Endothelial cell of umbilical vein (primary cell): ENCODE data around the gene RAB1B. TPM values are rescaled to one million over a fixed set of nuclear protein-coding genes. Genes with fewer than 3 reads are reported as not detected.

Source experiments
- BruUV-seq: library from RNA; stranded (reverse); fragments of 400-500 nt; replicated peaks from 2 replicates; lab custom pipeline; 2021; lab: Mats Ljungman, UMichigan
- CTCF ChIA-PET: fragments of 300-600, 350-600 bp; sonication (Branson Sonifier 250); formaldehyde crosslinking; loops from one replicate; lab custom pipeline; 2021; ENCODE audit warnings: antibody characterized with exemption, inconsistent platforms; lab: Charles Lee
- POLR2A ChIA-PET: fragments of 300-600, 350-600 bp; sonication (Branson Sonifier 250); formaldehyde crosslinking; loops from one replicate; lab custom pipeline; 2021; ENCODE audit warnings: antibody characterized with exemption, inconsistent platforms; lab: Charles Lee
- DNase-seq: peaks from one replicate; pipeline ENCODE4 v3.0.0-alpha.2; 2011; ENCODE audit warnings: low read depth, low spot score
- FAIRE-seq: peaks from 2 replicates; lab custom pipeline; 2011; peaks lifted over from hg19 to GRCh38; lab: Jason Lieb, UNC
- H2AFZ ChIP-seq: 2 replicates; pipeline ENCODE4 v1.6.0; 2012; ENCODE audit warnings: low read depth, low read length, control low read depth, inconsistent platforms
- H3K27ac ChIP-seq: 2 replicates; pipeline ENCODE4 v1.5.1; 2011; ENCODE audit warnings: low read depth, mild to moderate bottlenecking, control low read depth, low read length, moderate library complexity; ENCODE audit not compliant: insufficient read depth
- H3K27me3 ChIP-seq, 2 experiments: 2 replicates each; pipeline versions ENCODE4 v1.6.0 to v1.6.1; 2011; ENCODE audit warnings: low read length in 2 of 2, mixed read lengths in 1 of 2; ENCODE audit not compliant: control insufficient read depth in 2 of 2, insufficient read depth in 2 of 2
- H3K36me3 ChIP-seq, 2 experiments: 2 replicates in 1 of 2; 3 replicates in 1 of 2; pipeline ENCODE4 v1.5.1; 2011; ENCODE audit warnings: low read length in 2 of 2, mild to moderate bottlenecking in 1 of 2, moderate library complexity in 1 of 2; ENCODE audit not compliant: control insufficient read depth in 2 of 2, insufficient read depth in 2 of 2; ENCODE audit errors: extremely low read depth in 1 of 2
- H3K4me1 ChIP-seq: 3 replicates; pipeline ENCODE4 v1.5.1; 2011; ENCODE audit warnings: mild to moderate bottlenecking, low read length; ENCODE audit not compliant: control insufficient read depth, insufficient read depth; ENCODE audit errors: extremely low read depth
- H3K4me2 ChIP-seq: 2 replicates; pipeline ENCODE4 v1.6.1; 2011; ENCODE audit warnings: low read length, control low read depth, mixed read lengths; ENCODE audit not compliant: insufficient read depth
- H3K4me3 ChIP-seq, 3 experiments: fragments of 200-600 bp in 1 of 3; sonication (generic), shearing (Covaris generic) in 1 of 3; replicated peaks in 1 of 3; 2 replicates each; pipeline ENCODE4 v1.5.1; 2011 to 2016; ENCODE audit warnings: control low read depth in 3 of 3, low read length in 3 of 3, mild to moderate bottlenecking in 2 of 3, inconsistent platforms in 1 of 3, low read depth in 1 of 3, moderate library complexity in 1 of 3; ENCODE audit not compliant: insufficient read depth in 1 of 3
- H3K79me2 ChIP-seq: 2 replicates; pipeline ENCODE4 v1.6.0; 2012; ENCODE audit warnings: low read length, inconsistent platforms; ENCODE audit not compliant: control insufficient read depth, insufficient read depth
- H3K9ac ChIP-seq: replicated peaks from 2 replicates; pipeline ENCODE3; 2011; ENCODE audit warnings: low read length, control low read depth; ENCODE audit not compliant: insufficient read depth; ENCODE audit errors: extremely low read depth
- H3K9me1 ChIP-seq: replicated peaks from 3 replicates; pipeline ENCODE4 v1.6.0; 2011; ENCODE audit warnings: mild to moderate bottlenecking, low read length; ENCODE audit not compliant: control insufficient read depth, insufficient read depth; ENCODE audit errors: extremely low read depth
- H3K9me3 ChIP-seq: replicated peaks from 2 replicates; pipeline ENCODE4 v1.5.1; 2012; ENCODE audit warnings: low read length, inconsistent platforms; ENCODE audit not compliant: control insufficient read depth, insufficient read depth
- H4K20me1 ChIP-seq: replicated peaks from 2 replicates; pipeline ENCODE3; 2011; ENCODE audit warnings: mild to moderate bottlenecking, low read length; ENCODE audit not compliant: control insufficient read depth, insufficient read depth; ENCODE audit errors: extremely low read depth
- EZH2 ChIP-seq: IDR thresholded peaks from 2 replicates; pipeline ENCODE4 v1.6.1; 2012; ENCODE audit warnings: borderline replicate concordance, low read depth, mild to moderate bottlenecking, moderate library complexity, low read length, inconsistent platforms; ENCODE audit not compliant: severe bottlenecking
- FOS ChIP-seq: IDR thresholded peaks from 2 replicates; pipeline ENCODE4 v1.6.1; 2011; ENCODE audit warnings: mild to moderate bottlenecking, low read length, moderate library complexity, borderline replicate concordance; ENCODE audit not compliant: insufficient read depth
- GATA2 ChIP-seq: IDR thresholded peaks from 2 replicates; pipeline ENCODE4 v1.7.0; 2011; ENCODE audit warnings: low read depth, mild to moderate bottlenecking, moderate library complexity, mixed read lengths, low read length; ENCODE audit not compliant: insufficient read length, insufficient read depth
- JUN ChIP-seq: IDR thresholded peaks from 2 replicates; pipeline ENCODE4 v1.6.1; 2011; ENCODE audit warnings: borderline replicate concordance, low read depth; ENCODE audit not compliant: insufficient read length, insufficient read depth
- MYC ChIP-seq: IDR thresholded peaks from one replicate; pipeline ENCODE4 v1.6.1; 2011; ENCODE audit warnings: mild to moderate bottlenecking, low read depth, low read length
- POLR2A ChIP-seq: IDR thresholded peaks from 2 replicates; pipeline ENCODE4 v1.6.1; 2012; ENCODE audit warnings: low read depth, mild to moderate bottlenecking, control low read depth, low read length
- POLR2AphosphoS5 ChIP-seq: IDR thresholded peaks from 2 replicates; pipeline ENCODE4 v1.6.1; 2012; ENCODE audit warnings: low read depth, mild to moderate bottlenecking, control low read depth, low read length, moderate library complexity; ENCODE audit not compliant: insufficient read depth
- dilution Hi-C: fragments of 300-500 bp; cut with MboI; formaldehyde crosslinking; loops from one replicate; pipeline ENCODE4 v1.15.0; 2019; ENCODE audit warnings: low sequenced_read_pairs; ENCODE audit not compliant: extremely low pct_ligation_motif_present
- intact Hi-C: fragments of 100-400 bp; cut with micrococcal nuclease; formaldehyde crosslinking; loops from one replicate; pipeline ENCODE4 v1.10.0; 2022
- polyA plus RNA-seq, 4 experiments: library from polyadenylated mRNA; depleted of rRNA in 3 of 4; stranded (reverse) in 3 of 4; unstranded in 1 of 4; fragments of >200 nt; gene quantifications; 2 replicates each; pipeline versions ENCODE4 v1.2.1 to v1.2.3, GENCODE V29; 2011 to 2012; ENCODE audit warnings: missing spikeins in 1 of 4
- total RNA-seq: library from RNA; stranded (reverse); gene quantifications from 2 replicates; pipeline ENCODE4 v1.2.3, GENCODE V29; 2021
- TF ChIP-seq, protein P1 (sequence below): IDR thresholded peaks from 2 replicates; pipeline ENCODE4 v1.6.1; 2011; ENCODE audit not compliant: insufficient read depth, insufficient read length
- TF ChIP-seq, protein P2 (sequence below), 2 donors: IDR thresholded peaks; 1 replicate in 1 of 2; 2 replicates in 1 of 2; pipeline ENCODE4 v1.5.1; 2011; ENCODE audit warnings: low read length in 2 of 2, mild to moderate bottlenecking in 2 of 2, moderate library complexity in 2 of 2, control low read depth in 1 of 2, inconsistent platforms in 1 of 2, low read depth in 1 of 2; ENCODE audit not compliant: insufficient read depth in 1 of 2; ENCODE audit errors: extremely low read depth in 1 of 2

The RAB1B gene
- total and polyA plus RNA-seq, 2 donors (not counting 3 experiments of a cell fraction or from before 2014, with no cell fraction given), result 171 to 383 TPM

DNA sequence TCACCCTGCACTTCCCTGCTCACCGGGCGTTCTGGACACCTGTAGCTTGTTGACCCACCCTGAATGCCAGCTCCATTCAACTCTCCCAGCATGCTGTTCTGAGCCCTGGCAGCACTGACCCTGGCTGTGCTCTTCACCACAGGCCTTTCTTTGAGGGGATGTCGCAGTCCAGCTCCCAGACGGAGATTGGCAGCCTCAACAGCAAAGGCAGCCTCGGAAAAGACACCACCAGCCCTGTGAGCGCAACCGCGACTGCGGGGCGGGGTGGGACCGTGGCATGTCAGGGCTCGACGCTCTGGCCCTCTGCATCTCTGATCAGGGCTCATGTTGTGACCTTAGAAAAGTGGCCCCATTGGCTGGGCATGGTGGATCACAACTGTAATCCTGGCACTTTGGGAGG lies 47.4 kb upstream of the RAB1B start:
- TF ChIP-seq POLR2AphosphoS5, result no peak
- TF ChIP-seq POLR2A, result no peak
- TF ChIP-seq EZH2, result no peak
- no peak for TF ChIP-seq FOS
- TF ChIP-seq GATA2, result no peak
- TF ChIP-seq, protein P1, sequence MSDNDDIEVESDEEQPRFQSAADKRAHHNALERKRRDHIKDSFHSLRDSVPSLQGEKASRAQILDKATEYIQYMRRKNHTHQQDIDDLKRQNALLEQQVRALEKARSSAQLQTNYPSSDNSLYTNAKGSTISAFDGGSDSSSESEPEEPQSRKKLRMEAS, result no peak
- TF ChIP-seq MYC, result no peak
- no peak for TF ChIP-seq JUN
- TF ChIP-seq, protein P2, sequence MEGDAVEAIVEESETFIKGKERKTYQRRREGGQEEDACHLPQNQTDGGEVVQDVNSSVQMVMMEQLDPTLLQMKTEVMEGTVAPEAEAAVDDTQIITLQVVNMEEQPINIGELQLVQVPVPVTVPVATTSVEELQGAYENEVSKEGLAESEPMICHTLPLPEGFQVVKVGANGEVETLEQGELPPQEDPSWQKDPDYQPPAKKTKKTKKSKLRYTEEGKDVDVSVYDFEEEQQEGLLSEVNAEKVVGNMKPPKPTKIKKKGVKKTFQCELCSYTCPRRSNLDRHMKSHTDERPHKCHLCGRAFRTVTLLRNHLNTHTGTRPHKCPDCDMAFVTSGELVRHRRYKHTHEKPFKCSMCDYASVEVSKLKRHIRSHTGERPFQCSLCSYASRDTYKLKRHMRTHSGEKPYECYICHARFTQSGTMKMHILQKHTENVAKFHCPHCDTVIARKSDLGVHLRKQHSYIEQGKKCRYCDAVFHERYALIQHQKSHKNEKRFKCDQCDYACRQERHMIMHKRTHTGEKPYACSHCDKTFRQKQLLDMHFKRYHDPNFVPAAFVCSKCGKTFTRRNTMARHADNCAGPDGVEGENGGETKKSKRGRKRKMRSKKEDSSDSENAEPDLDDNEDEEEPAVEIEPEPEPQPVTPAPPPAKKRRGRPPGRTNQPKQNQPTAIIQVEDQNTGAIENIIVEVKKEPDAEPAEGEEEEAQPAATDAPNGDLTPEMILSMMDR (IDR thresholded peaks at IDR 0.05; ENCODE audit: extremely low read depth in 1 of 2, insufficient read depth in 1 of 2, low read depth in 1 of 2, low read length in 2 of 2), result no peak
- BruUV-seq, result no TSS peak
- no peak overlapping the region for H3K27ac ChIP-seq
- no peaks in the 10 kb centered on the region for H3K4me1 ChIP-seq
- DNase-seq, result no peak
- dilution Hi-C loops, result no loop called here
- intact Hi-C loops, result no loop called here
- no peaks in the 10 kb centered on the region for H3K27me3 ChIP-seq
- no peak overlapping the region for H2AFZ ChIP-seq
- peaks cover 4 to 33% of the 10 kb centered on the region in 2 experiments for H3K36me3 ChIP-seq
- H3K9me3 ChIP-seq, result no peaks in the 10 kb centered on the region
- no peak overlapping the region for H3K4me2 ChIP-seq
- H3K9me1 ChIP-seq, result no peaks in the 10 kb centered on the region
- H3K4me3 ChIP-seq, result no peak overlapping the region
- H4K20me1 ChIP-seq, result no peaks in the 10 kb centered on the region
- H3K79me2 ChIP-seq, result no peaks in the 10 kb centered on the region
- ChIA-PET CTCF (interaction anchor here (0.6 to 2.4 kb wide), 7 partner anchors 13 to 145 kb away, joined by 3 to 25 read pairs (median 3); no protein-coding TSS in a partner anchor), POLR2A (no interaction called here)
- H3K9ac ChIP-seq, result no peak overlapping the region
- no peak for FAIRE-seq
